ENCODE data around the gene GRK3. TPM values are rescaled to one million over a fixed set of nuclear protein-coding genes. Genes with fewer than 3 reads are reported as not detected.
"Not testable (repeated sequence)": the region's sequence is repeated elsewhere in the genome, so short reads cannot be mapped to it uniquely, and the experiment has no call there.

GRK3 gene
- total RNA-seq, 2 donors from 2014 or later = 19.4 to 21.0 TPM

GRCh38 chr22:25575674-25576392 is 11.4 kb downstream of the GRK3 start:
- not testable (repeated sequence) for H3K9ac ChIP-seq (ENCODE audit: extremely low read depth, low read length, poor library complexity, severe bottlenecking); H3K27ac ChIP-seq (ENCODE audit: low read depth, low read length); H3K27me3 ChIP-seq (ENCODE audit: control insufficient read depth, insufficient read depth, low read length, poor library complexity, severe bottlenecking); H3K4me1 Mint-ChIP-seq; H3K9me3 ChIP-seq (ENCODE audit: control insufficient read depth, low read length); H3K36me3 Mint-ChIP-seq (ENCODE audit: low read depth); H3K27ac Mint-ChIP-seq; H3K4me1 ChIP-seq (ENCODE audit: control insufficient read depth, insufficient read depth, low read length); H3K4me3 ChIP-seq (ENCODE audit: low read length); H3K36me3 ChIP-seq (ENCODE audit: control insufficient read depth, insufficient read depth, low read length); H3K4me3 Mint-ChIP-seq; DNase-seq; H3K27me3 Mint-ChIP-seq (ENCODE audit: insufficient read depth)
- peaks cover 12% of the 10 kb centered on the region for H3K9me3 Mint-ChIP-seq
- TF ChIP-seq, protein P1, sequence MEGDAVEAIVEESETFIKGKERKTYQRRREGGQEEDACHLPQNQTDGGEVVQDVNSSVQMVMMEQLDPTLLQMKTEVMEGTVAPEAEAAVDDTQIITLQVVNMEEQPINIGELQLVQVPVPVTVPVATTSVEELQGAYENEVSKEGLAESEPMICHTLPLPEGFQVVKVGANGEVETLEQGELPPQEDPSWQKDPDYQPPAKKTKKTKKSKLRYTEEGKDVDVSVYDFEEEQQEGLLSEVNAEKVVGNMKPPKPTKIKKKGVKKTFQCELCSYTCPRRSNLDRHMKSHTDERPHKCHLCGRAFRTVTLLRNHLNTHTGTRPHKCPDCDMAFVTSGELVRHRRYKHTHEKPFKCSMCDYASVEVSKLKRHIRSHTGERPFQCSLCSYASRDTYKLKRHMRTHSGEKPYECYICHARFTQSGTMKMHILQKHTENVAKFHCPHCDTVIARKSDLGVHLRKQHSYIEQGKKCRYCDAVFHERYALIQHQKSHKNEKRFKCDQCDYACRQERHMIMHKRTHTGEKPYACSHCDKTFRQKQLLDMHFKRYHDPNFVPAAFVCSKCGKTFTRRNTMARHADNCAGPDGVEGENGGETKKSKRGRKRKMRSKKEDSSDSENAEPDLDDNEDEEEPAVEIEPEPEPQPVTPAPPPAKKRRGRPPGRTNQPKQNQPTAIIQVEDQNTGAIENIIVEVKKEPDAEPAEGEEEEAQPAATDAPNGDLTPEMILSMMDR (conservative IDR thresholded peaks at IDR 0.05) = peak; percentile 26
- 77 to 87% methylated on average over 5 to 7 of the region's 8 CpGs for WGBS, 2 experiments (ENCODE audit: insufficient coverage in 1 of 2, insufficient read length in 1 of 2)

GRCh38 chr22:25581452-25581851 is 17.0 kb downstream of the GRK3 start:
- not testable (repeated sequence) for H3K4me1 Mint-ChIP-seq; H3K4me3 Mint-ChIP-seq; H3K9me3 ChIP-seq (ENCODE audit: control insufficient read depth, low read length); H3K27ac ChIP-seq (ENCODE audit: low read depth, low read length); H3K27me3 ChIP-seq (ENCODE audit: control insufficient read depth, insufficient read depth, low read length, poor library complexity, severe bottlenecking); H3K9me3 Mint-ChIP-seq; H3K4me1 ChIP-seq (ENCODE audit: control insufficient read depth, insufficient read depth, low read length); H3K27ac Mint-ChIP-seq; H3K9ac ChIP-seq (ENCODE audit: extremely low read depth, low read length, poor library complexity, severe bottlenecking); H3K4me3 ChIP-seq (ENCODE audit: low read length); DNase-seq; H3K36me3 ChIP-seq (ENCODE audit: control insufficient read depth, insufficient read depth, low read length); H3K36me3 Mint-ChIP-seq (ENCODE audit: low read depth); H3K27me3 Mint-ChIP-seq (ENCODE audit: insufficient read depth)
- WGBS, 2 experiments (ENCODE audit: insufficient coverage in 1 of 2, insufficient read length in 1 of 2) = 94 to 100% methylated on average over 1 to 3 of the region's 6 CpGs

DNA sequence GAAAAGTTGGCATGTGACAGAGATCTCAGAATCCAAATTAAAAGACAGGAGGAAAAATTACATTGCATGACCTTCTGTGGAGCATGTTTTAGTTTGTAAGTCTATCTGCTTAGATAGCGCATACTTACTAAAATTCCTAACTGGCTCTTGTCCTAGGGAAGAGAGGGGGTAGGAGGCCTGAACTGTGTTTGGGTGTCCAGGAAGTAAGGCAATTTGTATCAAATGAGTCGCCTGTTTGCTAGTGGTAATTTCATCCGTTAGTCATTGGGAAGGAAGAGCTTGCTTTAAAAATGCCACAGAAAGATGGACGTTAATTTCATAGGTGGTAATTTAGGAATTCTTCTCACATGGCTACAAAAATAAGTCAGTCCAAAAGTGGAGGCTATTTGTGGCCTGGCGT is 18.5 kb downstream of the GRK3 start:
- Mint-ChIP-seq H3K27ac (no peak overlapping the region), H3K27me3 (ENCODE audit: insufficient read depth) (no peaks in the 10 kb centered on the region), H3K9me3 (peaks cover 8% of the 10 kb centered on the region), H3K4me3 (no peak overlapping the region), H3K4me1 (no peaks in the 10 kb centered on the region), H3K36me3 (ENCODE audit: low read depth) (peaks cover 9% of the 10 kb centered on the region)
- TF ChIP-seq, protein P1 (conservative IDR thresholded peaks at IDR 0.05) = no peak
- Histone ChIP-seq H3K9me3 (ENCODE audit: control insufficient read depth, low read length) (peaks cover 10% of the 10 kb centered on the region), H3K4me1 (ENCODE audit: control insufficient read depth, insufficient read depth, low read length) (no peaks in the 10 kb centered on the region), H3K4me3 (ENCODE audit: low read length) (no peak overlapping the region), H3K36me3 (ENCODE audit: control insufficient read depth, insufficient read depth, low read length) (no peaks in the 10 kb centered on the region), H3K27ac (ENCODE audit: low read depth, low read length) (no peak overlapping the region), H3K27me3 (ENCODE audit: control insufficient read depth, insufficient read depth, low read length, poor library complexity, severe bottlenecking) (no peaks in the 10 kb centered on the region), H3K9ac (ENCODE audit: extremely low read depth, low read length, poor library complexity, severe bottlenecking) (no peak overlapping the region)
- 89 to 90% methylated on average over 3 to 5 of the region's 5 CpGs for whole genome bisulfite sequencing, 2 experiments (ENCODE audit: insufficient coverage in 1 of 2, insufficient read length in 1 of 2)
- DNase-seq = no peak

GRCh38 chr22:25584993-25585392 is 20.5 kb downstream of the GRK3 start:
- not testable (repeated sequence) for H3K4me1 ChIP-seq (ENCODE audit: control insufficient read depth, insufficient read depth, low read length); H3K27me3 ChIP-seq (ENCODE audit: control insufficient read depth, insufficient read depth, low read length, poor library complexity, severe bottlenecking); H3K27me3 Mint-ChIP-seq (ENCODE audit: insufficient read depth); H3K9me3 Mint-ChIP-seq; DNase-seq; H3K4me3 Mint-ChIP-seq; H3K4me3 ChIP-seq (ENCODE audit: low read length); H3K36me3 Mint-ChIP-seq (ENCODE audit: low read depth); H3K9me3 ChIP-seq (ENCODE audit: control insufficient read depth, low read length); H3K4me1 Mint-ChIP-seq; H3K27ac Mint-ChIP-seq; H3K27ac ChIP-seq (ENCODE audit: low read depth, low read length); H3K36me3 ChIP-seq (ENCODE audit: control insufficient read depth, insufficient read depth, low read length); H3K9ac ChIP-seq (ENCODE audit: extremely low read depth, low read length, poor library complexity, severe bottlenecking)
- 86 to 94% methylated on average over 1 to 5 of the region's 5 CpGs for WGBS, 2 experiments (ENCODE audit: insufficient coverage in 1 of 2, insufficient read length in 1 of 2)

GRCh38 chr22:25589664-25590063 is 25.2 kb downstream of the GRK3 start:
- H3K36me3 ChIP-seq (ENCODE audit: control insufficient read depth, insufficient read depth, low read length); H3K27ac Mint-ChIP-seq; H3K27me3 ChIP-seq (ENCODE audit: control insufficient read depth, insufficient read depth, low read length, poor library complexity, severe bottlenecking); H3K27me3 Mint-ChIP-seq (ENCODE audit: insufficient read depth); H3K4me1 Mint-ChIP-seq; H3K9me3 ChIP-seq (ENCODE audit: control insufficient read depth, low read length); DNase-seq; H3K4me1 ChIP-seq (ENCODE audit: control insufficient read depth, insufficient read depth, low read length); H3K4me3 Mint-ChIP-seq; H3K4me3 ChIP-seq (ENCODE audit: low read length); H3K27ac ChIP-seq (ENCODE audit: low read depth, low read length); H3K9ac ChIP-seq (ENCODE audit: extremely low read depth, low read length, poor library complexity, severe bottlenecking): not testable (repeated sequence)
- WGBS, 2 experiments (ENCODE audit: insufficient coverage in 1 of 2, insufficient read length in 1 of 2) = 100% methylated on average over 3 of the region's 4 CpGs
- Mint-ChIP-seq H3K36me3 (ENCODE audit: low read depth) (peaks cover 13% of the 10 kb centered on the region), H3K9me3 (peaks cover 26% of the 10 kb centered on the region)

GRCh38 chr22:25593323-25593722 is 28.8 kb downstream of the GRK3 start:
- H3K27ac Mint-ChIP-seq; H3K4me1 Mint-ChIP-seq; H3K9me3 ChIP-seq (ENCODE audit: control insufficient read depth, low read length); H3K4me1 ChIP-seq (ENCODE audit: control insufficient read depth, insufficient read depth, low read length); H3K27ac ChIP-seq (ENCODE audit: low read depth, low read length); H3K4me3 ChIP-seq (ENCODE audit: low read length); H3K27me3 ChIP-seq (ENCODE audit: control insufficient read depth, insufficient read depth, low read length, poor library complexity, severe bottlenecking); H3K36me3 ChIP-seq (ENCODE audit: control insufficient read depth, insufficient read depth, low read length); H3K9ac ChIP-seq (ENCODE audit: extremely low read depth, low read length, poor library complexity, severe bottlenecking); H3K4me3 Mint-ChIP-seq; H3K27me3 Mint-ChIP-seq (ENCODE audit: insufficient read depth); DNase-seq: not testable (repeated sequence)
- peaks cover 12% of the 10 kb centered on the region for H3K36me3 Mint-ChIP-seq (ENCODE audit: low read depth)
- 86% methylated on average over 2 of the region's 2 CpGs; no CpG with 5 or more reads in 1 of the 2 experiments for WGBS, 2 experiments (ENCODE audit: insufficient coverage in 1 of 2, insufficient read length in 1 of 2)
- H3K9me3 Mint-ChIP-seq = peaks cover 26% of the 10 kb centered on the region

Measured in endodermal cell (in vitro differentiated cells).